Amygdala (tissue), 56 donors: ENCODE results near the gene CERKL.

Experiments used
- DNase-seq, 56 donors: peaks; one replicate each; lab custom pipeline; 2025; lab: John Stamatoyannopoulos, UW

CERKL gene

GRCh38 chr2:181585732-181586131 is 71.2 kb downstream of the CERKL start:
- DNase-seq, result no peak

- no peak for DNase-seq
Measured at GRCh38 chr2:181581534-181581933, 75.4 kb downstream of the CERKL start.

GRCh38 chr2:181578829-181579228 is 78.1 kb downstream of the CERKL start:
- no peak for DNase-seq

GRCh38 chr2:181576431-181576830 is 80.5 kb downstream of the CERKL start:
- DNase-seq, result no peak

DNA sequence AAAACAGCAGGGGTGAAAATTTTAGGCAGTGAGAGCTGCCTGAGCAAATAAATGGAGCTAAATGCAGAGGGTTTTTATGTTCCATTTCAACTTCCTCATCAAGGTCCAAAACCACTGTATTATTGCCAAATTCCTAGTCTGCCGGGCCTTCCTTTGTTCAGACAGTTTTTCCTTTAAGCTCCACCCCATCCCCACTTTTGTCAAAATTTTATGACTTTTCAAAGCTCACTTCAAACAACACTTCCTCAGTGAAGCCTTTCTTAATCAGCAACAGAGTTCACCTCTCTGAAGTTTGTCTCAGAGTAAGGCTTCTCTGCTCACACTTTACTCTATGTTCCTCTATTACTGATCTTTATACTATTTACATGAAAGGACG is 81.3 kb downstream of the CERKL start:
- DNase-seq, result no peak

DNA sequence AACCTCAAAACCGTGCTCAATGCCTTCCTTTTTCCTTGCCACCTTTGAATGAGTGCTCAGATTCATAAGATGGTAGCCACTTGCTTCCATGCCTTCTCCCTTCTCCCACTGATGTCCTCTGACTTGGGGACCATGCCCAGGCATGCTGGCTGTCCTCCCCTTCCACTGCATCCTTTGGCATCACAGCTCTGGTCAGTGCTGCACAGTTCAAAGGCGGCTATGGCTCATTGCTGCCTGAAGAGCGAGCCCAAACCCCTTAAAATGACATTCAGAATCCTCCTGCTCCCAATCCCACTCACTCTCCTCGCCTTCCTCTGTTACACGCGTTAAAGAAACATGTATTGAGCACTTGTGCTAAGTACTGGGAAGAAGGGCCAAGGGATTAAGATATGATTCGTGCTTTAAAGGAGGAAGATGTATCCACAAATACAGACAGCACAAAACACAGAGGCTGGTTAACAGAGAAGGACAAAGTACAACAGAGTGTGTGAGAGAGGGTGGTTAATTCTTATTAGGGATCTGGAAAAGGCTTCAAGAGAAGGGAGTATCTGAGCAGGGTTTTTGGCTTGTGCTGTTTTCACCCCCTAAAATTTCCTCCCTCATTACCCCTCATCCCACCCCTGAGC is 81.8 kb downstream of the CERKL start:
- no peak for DNase-seq

- DNase-seq, result no peak
Measured at GRCh38 chr2:181574321-181574720, 82.6 kb downstream of the CERKL start.

DNA sequence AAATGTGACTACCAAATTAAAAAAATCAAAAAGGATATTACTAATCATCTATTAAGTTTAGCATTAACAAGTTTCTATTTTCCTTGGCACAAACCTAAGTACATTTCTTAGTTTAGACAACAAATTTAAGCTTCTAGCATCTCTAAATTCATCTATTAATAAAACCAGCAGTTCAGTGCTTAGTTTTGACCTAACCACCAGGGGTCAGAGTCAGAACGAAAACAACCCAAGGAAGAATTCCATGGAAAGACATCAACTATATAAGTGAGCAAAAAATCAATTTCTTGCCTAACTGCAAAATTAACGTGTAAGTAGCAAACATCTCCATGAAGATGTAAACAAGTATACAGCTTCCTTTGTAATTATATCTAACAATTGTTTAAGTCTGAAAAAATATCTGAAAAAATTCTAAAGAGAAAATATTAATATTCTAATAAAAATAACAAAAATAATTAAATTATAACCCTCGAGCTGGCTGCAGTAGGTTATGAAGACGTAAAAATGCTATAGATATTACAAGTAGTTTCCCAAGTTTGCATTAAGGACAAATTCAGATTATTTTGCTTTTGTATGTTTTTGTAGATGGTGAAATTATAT is 83.7 kb downstream of the CERKL start:
- DNase-seq, result no peak

DNA sequence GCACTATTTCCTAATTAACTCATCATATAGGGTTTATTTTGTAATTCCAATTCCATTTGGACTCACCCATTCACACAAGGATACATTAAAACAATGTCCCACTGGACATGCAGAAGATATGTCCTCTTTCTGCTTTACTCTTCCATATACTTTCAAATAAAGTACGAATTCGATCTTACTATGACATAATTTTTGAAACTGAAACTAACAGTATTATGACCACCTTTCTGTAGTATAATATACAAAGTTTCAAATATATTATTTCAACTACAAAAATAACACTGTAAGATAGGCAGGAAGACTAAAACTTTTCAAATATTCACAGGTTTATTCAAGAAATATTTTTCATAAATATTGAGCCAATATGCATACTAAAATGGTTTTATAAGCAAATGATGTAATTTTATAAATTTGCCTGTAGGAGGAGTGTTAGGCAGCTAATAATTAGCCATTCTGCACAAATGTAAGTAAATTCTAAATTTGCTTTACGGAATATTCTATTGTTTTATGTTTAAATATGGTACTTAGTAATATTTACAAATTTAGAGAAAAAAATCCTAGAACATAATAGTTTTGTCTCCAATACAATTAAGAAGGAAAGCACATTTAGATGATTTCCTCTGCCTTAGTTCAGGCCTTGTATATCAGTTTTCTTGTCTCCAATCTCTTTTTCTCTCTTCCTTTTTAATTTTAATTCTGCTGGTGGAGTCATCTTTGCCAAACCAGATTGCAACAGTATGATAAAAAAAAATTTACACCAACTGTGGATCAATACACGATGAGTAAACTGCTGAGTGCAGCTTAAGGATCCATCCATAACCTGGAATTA is 85.9 kb downstream of the CERKL start:
- no peak for DNase-seq

GRCh38 chr2:181570059-181570458 is 86.8 kb downstream of the CERKL start:
- no peak for DNase-seq

DNA sequence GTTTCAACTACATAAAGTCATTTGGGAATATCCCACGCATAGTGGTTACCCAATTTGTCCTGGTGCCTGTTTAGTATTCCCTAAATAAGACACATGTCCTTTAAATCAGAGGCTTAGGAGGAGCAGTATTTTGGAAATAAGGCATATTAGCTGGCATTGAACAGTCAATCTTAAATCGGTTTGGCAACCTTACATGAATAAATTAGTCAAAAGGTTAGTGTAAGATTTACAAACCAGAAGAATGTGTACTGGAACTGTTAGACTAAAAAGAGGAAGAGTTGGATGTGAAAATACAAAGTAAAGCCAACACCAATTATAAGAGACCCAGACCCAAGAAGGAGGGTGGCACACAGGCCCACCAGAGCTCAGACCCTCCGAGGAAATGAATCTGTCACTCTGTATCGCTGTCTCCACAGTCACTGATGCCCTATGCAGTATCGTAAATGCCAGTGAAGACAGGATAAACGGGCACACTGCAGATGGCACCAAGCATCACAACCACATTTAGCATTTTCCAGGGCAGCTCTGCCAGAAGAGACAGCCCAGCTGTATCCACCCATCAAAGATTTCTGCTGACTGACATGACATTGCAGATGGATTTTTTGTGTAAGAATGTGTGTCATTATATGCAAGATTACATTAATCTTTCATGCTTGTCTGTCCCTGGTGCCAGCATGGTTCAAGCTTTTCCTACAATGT is 90.4 kb downstream of the CERKL start:
- DNase-seq, result no peak

DNA sequence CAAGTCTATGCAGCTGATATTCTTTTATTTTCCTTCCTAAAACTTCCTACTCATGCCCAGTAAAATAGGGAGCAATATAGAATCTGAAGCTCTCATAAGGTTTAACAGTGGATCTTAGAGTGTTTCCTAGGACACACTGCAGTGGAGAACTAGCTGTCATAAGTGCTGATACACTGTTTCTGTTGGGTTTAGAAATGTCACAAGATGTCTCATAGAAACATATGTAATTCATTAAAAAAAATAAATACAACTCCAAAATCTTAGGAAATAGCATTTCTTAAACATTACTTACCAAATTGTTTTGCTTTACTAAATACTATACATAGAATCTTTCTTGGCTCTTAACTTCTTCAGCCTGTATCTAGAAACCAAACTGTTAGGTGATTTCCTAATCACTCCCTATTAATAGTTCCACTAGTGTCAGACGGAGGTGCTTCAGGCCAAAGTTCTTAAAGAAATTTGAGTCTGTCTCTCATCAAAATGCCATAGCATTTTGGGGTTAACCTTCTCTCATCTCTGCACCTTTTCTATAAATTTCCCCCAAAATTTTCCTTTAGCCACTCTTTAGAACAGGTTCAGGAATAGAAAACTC is 93.7 kb downstream of the CERKL start:
- DNase-seq, result no peak

DNA sequence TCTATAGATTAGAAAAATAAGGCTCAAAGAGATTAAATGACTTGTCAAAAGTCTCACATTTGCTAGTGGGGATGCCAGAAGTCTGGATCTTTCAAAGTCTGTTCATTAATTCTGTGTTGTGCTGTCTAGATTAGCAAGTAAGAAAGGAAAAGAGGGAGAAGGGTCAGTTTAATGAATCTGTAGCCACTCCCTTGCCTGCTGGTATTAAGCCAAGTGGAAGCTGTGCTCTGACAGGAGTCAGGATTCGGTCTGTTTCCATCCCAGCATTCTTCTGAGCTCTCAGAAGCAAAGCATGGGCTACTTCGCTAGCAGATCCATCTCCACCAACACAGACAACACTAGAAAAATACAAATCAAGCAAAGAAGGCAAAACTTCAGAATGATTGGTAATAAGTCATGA is 98.5 kb downstream of the CERKL start:
- no peak for DNase-seq

DNA sequence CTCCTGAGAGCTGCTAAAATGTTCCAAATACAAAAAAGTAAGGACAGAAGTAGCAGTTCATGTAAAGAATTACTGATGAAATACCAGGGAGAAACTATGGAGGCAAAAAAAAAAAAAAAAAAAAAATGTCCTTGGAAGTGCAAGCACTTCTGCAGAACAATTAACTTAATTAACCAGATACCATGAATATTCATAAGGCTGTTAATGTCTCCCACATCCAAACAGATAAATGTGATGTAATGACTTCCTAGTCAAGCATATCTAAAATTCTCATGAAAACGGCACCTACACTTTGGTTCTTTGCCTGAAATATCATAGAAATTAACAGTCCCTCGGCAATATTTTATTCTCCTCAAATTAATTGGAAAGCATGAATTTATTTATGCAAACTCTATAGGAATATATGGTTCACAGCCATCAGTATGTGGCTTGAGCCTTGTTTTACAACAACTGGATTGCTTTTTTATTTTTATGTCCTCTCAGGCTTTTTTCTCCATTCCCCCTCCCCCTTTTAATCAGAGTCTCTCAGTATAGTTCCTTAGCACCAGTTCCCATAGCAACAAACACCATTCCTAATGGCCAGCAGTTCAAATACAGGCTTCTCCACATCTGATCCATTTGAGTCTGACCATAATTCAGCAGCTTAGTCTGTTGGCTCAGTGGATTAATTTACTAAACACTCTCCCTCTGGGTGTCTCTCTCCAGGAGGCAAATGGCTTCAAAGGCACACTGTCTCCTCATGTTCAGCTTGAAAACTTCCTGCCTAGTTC is 102.7 kb downstream of the CERKL start:
- DNase-seq, result no peak

GRCh38 chr2:181553244-181553643 is 103.7 kb downstream of the CERKL start:
- no peak for DNase-seq

- DNase-seq, result no peak
Measured at GRCh38 chr2:181552808-181553207, 104.1 kb downstream of the CERKL start.

- DNase-seq, result no peak
Measured at GRCh38 chr2:181546086-181546485, 110.8 kb downstream of the CERKL start.

DNA sequence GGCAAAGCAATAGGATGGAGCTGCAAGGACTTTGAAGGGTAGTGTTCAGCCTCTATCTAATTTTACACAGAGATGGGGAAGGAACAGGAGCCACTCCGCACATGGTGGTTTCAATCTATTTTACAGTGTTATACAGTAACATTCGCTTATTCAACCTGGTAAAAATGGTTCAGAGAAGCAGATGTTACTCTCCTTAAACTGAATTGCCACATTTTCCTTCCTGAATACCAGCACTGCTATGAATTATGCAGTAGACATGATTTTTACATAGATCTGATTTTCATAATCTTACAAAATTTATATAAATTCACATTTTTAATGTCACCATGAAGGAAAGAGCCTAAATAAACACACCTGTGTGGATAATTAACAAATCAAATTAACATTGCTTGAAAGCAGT is 114.7 kb downstream of the CERKL start:
- no peak for DNase-seq

- DNase-seq, result no peak
Measured at GRCh38 chr2:181540421-181540820, 116.5 kb downstream of the CERKL start.

DNA sequence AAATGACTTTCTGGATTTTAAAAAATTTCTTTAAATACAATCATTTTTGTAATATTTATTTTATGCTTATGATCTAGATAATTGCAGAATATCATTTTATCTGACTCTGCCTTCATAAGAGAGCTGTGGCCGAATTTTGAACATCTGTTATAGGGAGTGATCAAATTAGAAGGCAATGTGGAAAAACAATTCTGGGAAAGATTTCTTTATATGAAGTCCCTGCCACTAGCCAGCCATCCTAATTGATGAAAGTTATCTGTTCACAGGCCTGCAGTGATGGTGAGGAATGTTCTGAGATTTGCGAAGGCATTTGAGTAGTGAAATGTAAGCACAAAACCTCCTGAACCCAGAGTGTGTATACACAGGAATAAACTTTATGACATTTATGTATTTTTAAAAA is 120.2 kb downstream of the CERKL start:
- DNase-seq, result no peak
